ENCODE results near the gene YY1AP1.
"Not testable (repeated sequence)": the region's sequence is repeated elsewhere in the genome, so short reads cannot be mapped to it uniquely, and the experiment has no call there.

YY1AP1 gene

GRCh38 chr1:155643230-155643629, 45.3 kb downstream of the YY1AP1 start:
- Mint-ChIP-seq H3K4me3 (no peak overlapping the region), H3K27ac (no peak overlapping the region), H3K27me3 (no peaks in the 10 kb centered on the region), H3K4me1 (ENCODE audit: low read depth) (peaks cover under 1% of the 10 kb centered on the region), H3K9me3 (peaks cover 16% of the 10 kb centered on the region), H3K36me3 (ENCODE audit: low read depth) (peaks cover 10% of the 10 kb centered on the region)

DNA sequence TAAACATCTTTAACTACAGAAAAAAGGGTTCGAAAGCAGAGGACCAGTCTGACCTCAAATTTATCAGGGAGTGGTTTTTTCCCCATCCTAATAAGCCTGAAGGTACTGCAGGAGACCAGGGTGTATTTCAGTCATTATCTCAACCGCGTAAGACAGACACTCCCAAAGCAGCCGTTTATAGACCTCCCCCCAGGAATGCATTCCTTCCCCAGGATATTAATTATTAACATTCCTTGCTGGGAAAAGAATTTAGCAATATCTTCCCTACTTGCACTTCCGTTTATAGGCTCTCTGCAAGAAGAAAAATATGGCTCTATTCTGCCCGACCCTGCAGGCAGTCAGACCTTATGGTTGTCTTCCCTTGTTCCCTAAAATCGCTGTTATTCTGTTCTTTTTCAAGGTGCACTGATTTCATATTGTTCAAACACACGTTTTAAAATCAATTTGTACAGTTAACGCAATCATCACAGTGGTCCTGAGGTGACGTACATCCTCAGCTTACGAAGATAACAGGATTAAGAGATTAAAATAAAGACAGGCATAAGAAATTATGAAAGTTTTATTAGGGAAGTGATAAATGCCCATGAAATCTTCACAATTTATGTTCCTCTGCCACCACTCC, 45.9 kb downstream of the YY1AP1 start:
- H3K9me3 Mint-ChIP-seq, result peaks cover 16% of the 10 kb centered on the region
- not testable (repeated sequence) for H3K27me3 Mint-ChIP-seq; H3K4me1 Mint-ChIP-seq (ENCODE audit: low read depth); H3K27ac Mint-ChIP-seq; H3K4me3 Mint-ChIP-seq; H3K36me3 Mint-ChIP-seq (ENCODE audit: low read depth)

DNA sequence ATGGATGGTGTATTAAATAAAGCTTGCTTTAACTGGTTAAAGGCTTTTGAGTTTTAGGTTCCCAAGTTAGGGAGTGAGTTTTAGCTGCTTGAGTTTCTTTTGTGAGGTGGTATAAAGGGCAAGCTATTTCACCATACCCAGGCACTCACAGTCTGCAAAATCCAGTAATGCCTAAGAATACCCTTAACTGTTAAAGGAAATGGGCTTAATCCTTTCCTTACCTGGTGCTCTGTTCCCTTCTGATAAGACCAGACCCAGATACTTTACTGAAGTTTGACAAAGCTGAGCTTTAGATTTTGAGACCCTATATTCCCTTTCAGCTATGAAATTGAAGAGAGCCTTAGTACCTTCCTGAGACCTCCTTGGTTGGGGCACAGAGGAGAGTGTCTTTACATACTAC, 48.2 kb downstream of the YY1AP1 start:
- Mint-ChIP-seq H3K27ac (no peak overlapping the region), H3K27me3 (no peaks in the 10 kb centered on the region), H3K9me3 (peaks cover 16% of the 10 kb centered on the region), H3K4me1 (ENCODE audit: low read depth) (peaks cover 23% of the 10 kb centered on the region), H3K36me3 (ENCODE audit: low read depth) (peaks cover 10% of the 10 kb centered on the region), H3K4me3 (no peak overlapping the region)

DNA sequence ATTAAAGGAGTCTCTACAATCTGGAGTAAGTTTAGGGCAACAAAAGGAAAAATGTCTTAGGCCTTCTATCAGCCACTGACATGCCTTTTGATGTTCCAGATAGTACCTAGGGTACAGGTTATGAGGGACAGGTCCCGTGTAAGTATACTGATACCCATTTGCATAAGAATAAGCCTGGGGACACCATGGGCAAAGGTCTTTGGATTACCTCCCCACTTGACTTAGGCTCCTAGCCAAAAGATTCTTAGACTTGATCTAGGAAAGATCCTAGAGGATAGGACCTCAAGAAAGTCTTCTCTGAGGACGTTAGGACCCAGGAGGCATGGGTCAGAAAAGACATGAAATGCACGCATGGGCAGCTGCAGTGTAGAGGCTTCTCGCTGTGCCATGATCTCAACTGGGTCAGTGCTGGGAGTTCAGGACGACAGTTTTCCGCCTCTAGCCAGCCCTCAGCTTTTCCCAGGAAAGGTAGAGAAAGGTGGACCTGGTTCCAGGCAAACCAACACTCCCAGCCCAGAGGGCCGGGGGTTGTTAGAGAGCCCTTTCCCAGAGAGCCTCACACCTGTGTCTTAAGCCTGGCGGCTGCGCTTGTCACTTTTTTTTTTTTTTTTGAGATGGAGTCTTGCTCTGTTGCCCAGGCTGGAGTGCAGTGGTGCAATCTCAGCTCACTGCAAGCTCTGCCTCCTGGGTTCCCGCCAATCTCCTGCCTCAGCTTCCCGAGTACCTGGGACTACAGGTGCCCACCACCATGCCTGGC, 52.0 kb downstream of the YY1AP1 start:
- Mint-ChIP-seq H3K4me1 (ENCODE audit: low read depth) (peaks cover 23% of the 10 kb centered on the region), H3K27ac (peak overlapping the region; percentile 97), H3K36me3 (ENCODE audit: low read depth) (peaks cover under 1% of the 10 kb centered on the region), H3K9me3 (peaks cover 3% of the 10 kb centered on the region), H3K4me3 (peak overlapping the region; percentile 94), H3K27me3 (no peaks in the 10 kb centered on the region)

- not testable (repeated sequence) for H3K27ac Mint-ChIP-seq; H3K27me3 Mint-ChIP-seq; H3K4me1 Mint-ChIP-seq (ENCODE audit: low read depth); H3K36me3 Mint-ChIP-seq (ENCODE audit: low read depth); H3K9me3 Mint-ChIP-seq; H3K4me3 Mint-ChIP-seq
Measured at GRCh38 chr1:155626428-155626827, 62.1 kb downstream of the YY1AP1 start.

DNA sequence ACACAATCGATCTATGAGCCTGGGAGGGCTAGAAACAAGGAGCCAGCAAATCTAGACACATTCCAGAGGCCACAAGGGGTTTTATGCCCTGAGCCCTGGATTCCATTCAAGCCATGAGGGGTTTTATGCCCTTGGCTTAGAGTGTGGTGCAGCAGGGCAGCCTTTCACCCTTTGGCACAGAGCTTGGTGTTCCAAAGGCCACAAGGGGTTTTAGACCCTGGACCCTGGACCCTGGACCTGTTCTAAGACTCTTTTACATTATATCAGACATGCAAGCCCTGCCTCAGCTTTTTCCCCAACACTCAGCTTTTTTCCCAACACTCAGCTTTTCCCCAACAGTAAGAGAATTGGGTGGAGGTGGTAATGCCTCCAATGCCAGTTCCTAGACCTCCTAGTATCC, 65.2 kb downstream of the YY1AP1 start:
- Mint-ChIP-seq H3K27ac (no peak overlapping the region), H3K36me3 (ENCODE audit: low read depth) (no peaks in the 10 kb centered on the region), H3K4me3 (no peak overlapping the region), H3K4me1 (ENCODE audit: low read depth) (no peaks in the 10 kb centered on the region), H3K27me3 (no peaks in the 10 kb centered on the region), H3K9me3 (no peaks in the 10 kb centered on the region)

DNA sequence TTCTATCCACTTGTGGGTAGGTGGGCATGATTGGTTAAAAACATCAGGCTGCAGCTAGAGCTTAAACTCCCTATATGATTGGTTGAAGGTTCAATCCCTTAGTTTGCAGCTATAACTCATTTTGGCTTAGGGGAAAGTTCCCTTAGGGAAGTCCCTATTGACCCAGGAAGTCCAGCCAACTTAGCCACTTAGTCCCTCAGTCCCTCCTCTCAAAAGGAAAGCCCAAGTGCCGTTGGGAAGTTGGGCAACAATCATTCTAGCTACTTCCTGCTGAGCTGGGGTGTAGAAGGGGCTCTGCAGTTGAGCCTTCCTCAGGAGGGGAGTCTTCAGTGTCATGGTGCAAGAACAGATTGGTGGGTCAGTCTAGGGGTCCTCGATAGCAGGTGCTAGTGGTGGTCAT, 66.4 kb downstream of the YY1AP1 start:
- no peaks in the 10 kb centered on the region for H3K27me3 Mint-ChIP-seq
- H3K36me3 Mint-ChIP-seq (ENCODE audit: low read depth), result no peaks in the 10 kb centered on the region
- H3K9me3 Mint-ChIP-seq, result no peaks in the 10 kb centered on the region
- H3K27ac Mint-ChIP-seq, result no peak overlapping the region
- H3K4me3 Mint-ChIP-seq, result no peak overlapping the region
- no peaks in the 10 kb centered on the region for H3K4me1 Mint-ChIP-seq (ENCODE audit: low read depth)

DNA sequence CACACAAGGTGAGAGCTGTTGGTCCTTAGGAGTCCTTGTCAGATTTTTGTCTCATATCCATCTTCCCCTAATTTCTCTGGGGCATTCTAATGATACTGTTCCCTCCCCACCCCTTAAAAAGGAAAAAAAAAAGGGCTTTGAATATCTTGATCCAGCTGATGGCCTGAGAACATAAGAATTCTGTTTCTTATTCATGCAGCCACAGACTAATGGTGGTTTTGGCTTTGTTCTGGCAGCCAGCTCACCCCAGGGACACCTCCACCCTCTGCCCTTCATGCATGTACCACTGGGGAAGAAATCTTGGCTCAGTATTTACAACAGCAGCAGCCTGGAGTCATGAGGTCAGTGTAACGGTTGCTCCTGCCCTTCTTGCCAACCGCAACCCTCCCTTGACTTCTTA, 75.3 kb downstream of the YY1AP1 start:
- H3K36me3 Mint-ChIP-seq (ENCODE audit: low read depth), result peaks cover 24% of the 10 kb centered on the region
- H3K9me3 Mint-ChIP-seq, H3K27me3 Mint-ChIP-seq, H3K4me3 Mint-ChIP-seq: not testable (repeated sequence)
- H3K4me1 Mint-ChIP-seq (ENCODE audit: low read depth), result peaks cover 13% of the 10 kb centered on the region
- H3K27ac Mint-ChIP-seq, result peak overlapping the region; percentile 32

- not testable (repeated sequence) for H3K27me3 Mint-ChIP-seq, H3K9me3 Mint-ChIP-seq
- Mint-ChIP-seq H3K4me1 (ENCODE audit: low read depth) (peaks cover 13% of the 10 kb centered on the region), H3K27ac (peak overlapping the region; percentile 95), H3K36me3 (ENCODE audit: low read depth) (peaks cover 21% of the 10 kb centered on the region), H3K4me3 (peak overlapping the region; percentile 94)
Measured at GRCh38 chr1:155610257-155610647, 78.3 kb downstream of the YY1AP1 start.

- H3K27ac Mint-ChIP-seq, result peak within 1 kb of the TSS; percentile 95
- peaks cover 13% of the 10 kb centered on the region for H3K4me1 Mint-ChIP-seq (ENCODE audit: low read depth)
- H3K4me3 Mint-ChIP-seq, result peak within 1 kb of the TSS; percentile 94
- no peaks in the 10 kb centered on the region for H3K9me3 Mint-ChIP-seq
- no peaks in the 10 kb centered on the region for H3K27me3 Mint-ChIP-seq
- peaks cover 17% of the 10 kb centered on the region for H3K36me3 Mint-ChIP-seq (ENCODE audit: low read depth)
Measured at GRCh38 chr1:155609515-155610256, 78.9 kb downstream of the YY1AP1 start, which contains the start of gene MSTO1. TSS of gene MSTO1 (plus strand) at chr1:155610218. CDS start at chr1:155610249, 31 bp downstream.
